ENCODE data around the gene ADARB2. TPM values are rescaled to one million over a fixed set of nuclear protein-coding genes. Genes with fewer than 3 reads are reported as not detected.

The ADARB2 gene
- total RNA-seq, 8 experiments from 2014 or later = 0.13 to 2.6 (median 1.5) TPM

GRCh38 chr10:1654811-1655356 is 82.4 kb downstream of the ADARB2 start:
- 0 to 100% (median 82%) methylated on average over 1 to 4 of the region's 9 CpGs; no CpG with 5 or more reads in 5 of the 10 experiments for WGBS, 10 experiments
- no peak overlapping the region for H3K4me3 ChIP-seq
- peaks cover 40 to 46% of the 10 kb centered on the region in 2 donors for H3K4me1 ChIP-seq (replicated peaks in 1 of 2)
- no peak overlapping the region for H3K27ac ChIP-seq
- in situ Hi-C loops (cut with MboI; ENCODE audit: low pct_unique_long_range_greater_than_20kb in 2 of 9, low sequenced_read_pairs in 9 of 9, unreplicated experiment in 9 of 9) = no loop called here
- ATAC-seq (replicated peaks in 6 of 8) = peak in 3 of 8 experiments; percentile 24 to 34 (median 26)

GRCh38 chr10:1654247-1654646 is 83.1 kb downstream of the ADARB2 start:
- in situ Hi-C loops (cut with MboI; ENCODE audit: low pct_unique_long_range_greater_than_20kb in 2 of 9, low sequenced_read_pairs in 9 of 9, unreplicated experiment in 9 of 9) = no loop called here
- no peak overlapping the region for H3K27ac ChIP-seq
- no peak overlapping the region for H3K4me3 ChIP-seq
- 0 to 70% methylated on average over 1 to 2 of the region's 6 CpGs; no CpG with 5 or more reads in 8 of the 10 experiments for WGBS, 10 experiments
- no peak for ATAC-seq (replicated peaks in 6 of 8)
- peaks cover 39 to 47% of the 10 kb centered on the region in 2 donors for H3K4me1 ChIP-seq (replicated peaks in 1 of 2)

- H3K27ac ChIP-seq = no peak overlapping the region
- WGBS, 10 experiments = 35 to 100% (median 40%) methylated on average over 2 to 6 of the region's 11 CpGs; no CpG with 5 or more reads in 6 of the 10 experiments
- in situ Hi-C loops (cut with MboI; ENCODE audit: low pct_unique_long_range_greater_than_20kb in 2 of 9, low sequenced_read_pairs in 9 of 9, unreplicated experiment in 9 of 9) = no loop called here
- no peak overlapping the region for H3K4me3 ChIP-seq
- H3K4me1 ChIP-seq (replicated peaks in 1 of 2) = peaks cover 30 to 40% of the 10 kb centered on the region in 2 donors
- ATAC-seq (replicated peaks in 6 of 8) = no peak
Observed at GRCh38 chr10:1653321-1653720, 84.0 kb downstream of the ADARB2 start.

- WGBS, 10 experiments = 0 to 88% (median 20%) methylated on average over 1 to 4 of the region's 9 CpGs; no CpG with 5 or more reads in 3 of the 10 experiments
- no peak overlapping the region for H3K27ac ChIP-seq
- peak in 3 of 8 experiments; percentile 25 to 43 (median 25) for ATAC-seq (replicated peaks in 6 of 8)
- peaks cover 27 to 35% of the 10 kb centered on the region in 2 donors for H3K4me1 ChIP-seq (replicated peaks in 1 of 2)
- no peak overlapping the region for H3K4me3 ChIP-seq
- in situ Hi-C loops (cut with MboI; ENCODE audit: low pct_unique_long_range_greater_than_20kb in 2 of 9, low sequenced_read_pairs in 9 of 9, unreplicated experiment in 9 of 9) = no loop called here
Observed at GRCh38 chr10:1652151-1652550, 85.2 kb downstream of the ADARB2 start.

- Histone ChIP-seq H3K4me1 (replicated peaks in 1 of 2) (peaks cover 33 to 35% of the 10 kb centered on the region in 2 donors), H3K4me3 (no peak overlapping the region), H3K27ac (no peak overlapping the region)
- peak in 4 of 8 experiments; percentile 6 to 50 (median 29) for ATAC-seq (replicated peaks in 6 of 8)
- in situ Hi-C loops (cut with MboI; ENCODE audit: low pct_unique_long_range_greater_than_20kb in 2 of 9, low sequenced_read_pairs in 9 of 9, unreplicated experiment in 9 of 9) = no loop called here
- WGBS, 10 experiments = 0 to 100% (median 60%) methylated on average over 1 to 11 of the region's 20 CpGs; no CpG with 5 or more reads in 2 of the 10 experiments
Observed at GRCh38 chr10:1651270-1651966, 85.9 kb downstream of the ADARB2 start.

GRCh38 chr10:1650542-1651269 is 86.6 kb downstream of the ADARB2 start:
- peaks cover 33 to 40% of the 10 kb centered on the region in 2 donors for H3K4me1 ChIP-seq (replicated peaks in 1 of 2)
- no peak overlapping the region for H3K27ac ChIP-seq
- in situ Hi-C loops (cut with MboI; ENCODE audit: low pct_unique_long_range_greater_than_20kb in 2 of 9, low sequenced_read_pairs in 9 of 9, unreplicated experiment in 9 of 9) = no loop called here
- 0 to 94% (median 81%) methylated on average over 2 to 14 of the region's 25 CpGs; no CpG with 5 or more reads in 1 of the 10 experiments for WGBS, 10 experiments
- ATAC-seq (replicated peaks in 6 of 8) = peak in 3 of 8 experiments; percentile 2 to 28 (median 14)
- H3K4me3 ChIP-seq = no peak overlapping the region

GRCh38 chr10:1648648-1649047 is 88.7 kb downstream of the ADARB2 start:
- Histone ChIP-seq H3K4me1 (replicated peaks in 1 of 2) (peaks cover 41 to 50% of the 10 kb centered on the region in 2 donors), H3K27ac (no peak overlapping the region), H3K4me3 (no peak overlapping the region)
- ATAC-seq (replicated peaks in 6 of 8) = no peak
- in situ Hi-C loops (cut with MboI; ENCODE audit: low pct_unique_long_range_greater_than_20kb in 2 of 9, low sequenced_read_pairs in 9 of 9, unreplicated experiment in 9 of 9) = no loop called here
- WGBS, 10 experiments = 40 to 92% (median 79%) methylated on average over 1 to 12 of the region's 12 CpGs; no CpG with 5 or more reads in 4 of the 10 experiments

GRCh38 chr10:1646332-1646731 is 91.0 kb downstream of the ADARB2 start:
- ATAC-seq (replicated peaks in 6 of 8) = no peak
- 10 to 84% (median 65%) methylated on average over 1 to 5 of the region's 5 CpGs; no CpG with 5 or more reads in 6 of the 10 experiments for WGBS, 10 experiments
- Histone ChIP-seq H3K4me1 (replicated peaks in 1 of 2) (peaks cover 37 to 57% of the 10 kb centered on the region in 2 donors), H3K27ac (no peak overlapping the region), H3K4me3 (no peak overlapping the region)
- in situ Hi-C loops (cut with MboI; ENCODE audit: low pct_unique_long_range_greater_than_20kb in 2 of 9, low sequenced_read_pairs in 9 of 9, unreplicated experiment in 9 of 9) = no loop called here

GRCh38 chr10:1645896-1646295 is 91.4 kb downstream of the ADARB2 start:
- no peak overlapping the region for H3K4me3 ChIP-seq
- H3K27ac ChIP-seq = no peak overlapping the region
- in situ Hi-C loops (cut with MboI; ENCODE audit: low pct_unique_long_range_greater_than_20kb in 2 of 9, low sequenced_read_pairs in 9 of 9, unreplicated experiment in 9 of 9) = no loop called here
- H3K4me1 ChIP-seq (replicated peaks in 1 of 2) = peaks cover 33 to 52% of the 10 kb centered on the region in 2 donors
- ATAC-seq (replicated peaks in 6 of 8) = no peak
- 0 to 100% (median 55%) methylated on average over 1 to 3 of the region's 4 CpGs; no CpG with 5 or more reads in 3 of the 10 experiments for WGBS, 10 experiments

- in situ Hi-C loops (cut with MboI; ENCODE audit: low pct_unique_long_range_greater_than_20kb in 2 of 9, low sequenced_read_pairs in 9 of 9, unreplicated experiment in 9 of 9) = no loop called here
- peak overlapping the region; percentile 63 to 66 for H3K27ac ChIP-seq
- ATAC-seq (replicated peaks in 6 of 8) = peak in 5 of 8 experiments; percentile 83 to 89 (median 85)
- H3K4me1 ChIP-seq (replicated peaks in 1 of 2) = peaks cover 28 to 44% of the 10 kb centered on the region in 2 donors
- WGBS, 10 experiments = 0 to 62% (median 8%) methylated on average over 1 to 12 of the region's 15 CpGs; no CpG with 5 or more reads in 1 of the 10 experiments
- H3K4me3 ChIP-seq = peak overlapping the region in 3 of 5 donors; percentile 3 to 22 (median 7)
Observed at GRCh38 chr10:1644191-1644711, 93.1 kb downstream of the ADARB2 start.

GRCh38 chr10:1643908-1644179 is 93.5 kb downstream of the ADARB2 start:
- peak in 5 of 8 experiments; percentile 47 to 58 (median 56) for ATAC-seq (replicated peaks in 6 of 8)
- peak overlapping the region in 3 of 5 donors; percentile 3 to 22 (median 7) for H3K4me3 ChIP-seq
- H3K4me1 ChIP-seq (replicated peaks in 1 of 2) = peaks cover 28 to 44% of the 10 kb centered on the region in 2 donors
- 0 to 60% (median 34%) methylated on average over 1 to 8 of the region's 9 CpGs; no CpG with 5 or more reads in 4 of the 10 experiments for WGBS, 10 experiments
- in situ Hi-C loops (cut with MboI; ENCODE audit: low pct_unique_long_range_greater_than_20kb in 2 of 9, low sequenced_read_pairs in 9 of 9, unreplicated experiment in 9 of 9) = no loop called here
- peak overlapping the region; percentile 63 to 66 for H3K27ac ChIP-seq

- 25 to 100% (median 63%) methylated on average over 1 to 10 of the region's 11 CpGs for WGBS, 10 experiments
- H3K4me3 ChIP-seq = peak overlapping the region in 1 of 5 donors; percentile 22
- in situ Hi-C loops (cut with MboI; ENCODE audit: low pct_unique_long_range_greater_than_20kb in 2 of 9, low sequenced_read_pairs in 9 of 9, unreplicated experiment in 9 of 9) = no loop called here
- ATAC-seq (replicated peaks in 6 of 8) = peak in 6 of 8 experiments; percentile 13 to 64 (median 22)
- peaks cover 28 to 44% of the 10 kb centered on the region in 2 donors for H3K4me1 ChIP-seq (replicated peaks in 1 of 2)
- peak overlapping the region; percentile 63 to 66 for H3K27ac ChIP-seq
Observed at GRCh38 chr10:1643161-1643907, 94.0 kb downstream of the ADARB2 start.
